GM23338 (cell line): ENCODE results near the gene SND1. TPM values are rescaled to one million over a fixed set of nuclear protein-coding genes. Genes with fewer than 3 reads are reported as not detected.

Experiments
- ETS1 ChIP-seq: IDR thresholded peaks from 2 replicates; pipeline ENCODE4 v1.6.1; 2016; ENCODE audit warnings: antibody characterized with exemption
- EZH2 ChIP-seq: fragments of 200-600 bp; sonication (generic); IDR thresholded peaks from one replicate; pipeline ENCODE4 v1.8.0; 2017; ENCODE audit warnings: antibody characterized with exemption, mild to moderate bottlenecking, low read depth; ENCODE audit not compliant: unreplicated experiment
- EZH2phosphoT487 ChIP-seq: fragments of 200-600 bp; sonication (generic); IDR thresholded peaks from one replicate; pipeline ENCODE4 v1.8.1; 2018; ENCODE audit warnings: antibody characterized with exemption; ENCODE audit not compliant: unreplicated experiment
- REST ChIP-seq: IDR thresholded peaks from one replicate; pipeline ENCODE4 v1.6.1; 2018; ENCODE audit warnings: antibody characterized with exemption; ENCODE audit not compliant: unreplicated experiment
- ZNF462 ChIP-seq: fragments of 250-450 bp; sonication (Bioruptor Pico); IDR thresholded peaks from 2 replicates; pipeline ENCODE4 v1.5.0; 2020; ENCODE audit warnings: mild to moderate bottlenecking, moderate library complexity
- polyA plus RNA-seq: library from polyadenylated mRNA; unstranded; fragments of >200 nt; fragmentation: Nextera tagmentation; extraction: Ambion mirVana; gene quantifications from 2 replicates; pipeline ENCODE4 v1.2.1, GENCODE V29; 2016
- total RNA-seq: library from RNA; depleted of rRNA; stranded (reverse); fragments of >200 nt; shearing (Covaris generic); gene quantifications from 2 replicates; pipeline ENCODE4 v1.2.3, GENCODE V29; 2014

Gene SND1
- total and polyA plus RNA-seq, 2 experiments from 2014 or later: 107 to 254 TPM

GRCh38 chr7:127858915-127859189 is 206.9 kb downstream of the SND1 start (continued):
- no peak for TF ChIP-seq ZNF462 (CRISPR knock-in tag)
- no peak for TF ChIP-seq REST
- TF ChIP-seq ETS1: no peak
- TF ChIP-seq EZH2: no peak
- TF ChIP-seq EZH2phosphoT487: no peak
